Hepatocyte (in vitro differentiated cells): ENCODE measurements around the gene TM7SF3.

Experiments
- EZH2 ChIP-seq: fragments of 200-600 bp; sonication (generic); IDR thresholded peaks from 2 replicates; pipeline ENCODE4 v1.6.1; 2016; ENCODE audit warnings: antibody characterized with exemption, mild to moderate bottlenecking, borderline replicate concordance
- TF ChIP-seq, protein P1 (sequence below): fragments of 200-600 bp; sonication (generic); IDR thresholded peaks from 2 replicates; pipeline ENCODE4 v1.5.1; 2016; ENCODE audit warnings: antibody characterized with exemption, mild to moderate bottlenecking; ENCODE audit not compliant: poor library complexity

DNA sequence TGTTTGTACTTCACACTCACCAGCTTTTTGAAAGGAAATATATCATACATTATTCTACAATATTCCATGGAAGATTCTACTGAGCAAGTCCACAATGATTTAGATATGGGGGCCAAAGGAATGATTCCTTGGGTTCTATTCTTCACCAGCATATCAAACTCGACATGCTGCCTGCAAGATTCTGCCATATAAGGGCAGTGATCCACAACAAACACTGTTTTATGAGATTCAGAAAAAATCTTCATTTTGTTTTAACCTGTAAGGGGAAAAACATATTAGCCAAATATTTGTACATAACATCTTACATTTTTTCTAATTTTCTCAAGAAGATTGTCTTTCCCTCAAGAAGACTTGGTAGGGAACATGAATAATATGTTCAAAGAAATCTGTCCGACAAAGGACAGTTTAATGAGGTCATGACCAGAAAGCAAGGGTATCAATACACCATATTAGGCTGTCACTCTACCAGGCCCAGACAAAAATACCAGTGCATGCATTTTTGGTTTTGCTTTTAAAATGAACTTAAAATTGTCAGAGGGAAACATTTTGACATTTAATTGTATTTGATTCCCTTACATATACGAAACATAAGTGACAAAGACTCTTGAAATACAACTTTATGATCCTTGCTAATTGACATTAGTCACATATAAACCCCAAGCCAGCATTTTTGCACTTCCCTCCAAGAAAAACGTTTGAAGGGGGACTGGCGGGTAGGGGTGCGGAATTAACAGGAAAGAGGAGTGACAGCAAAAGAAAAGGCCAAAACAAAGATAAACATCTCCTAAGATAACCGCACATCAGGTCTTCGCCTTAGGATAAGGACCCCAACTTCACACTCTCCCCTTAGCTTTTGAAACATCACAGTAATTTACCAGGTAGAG lies 77.4 kb downstream of the TM7SF3 start:
- TF ChIP-seq, protein P1, sequence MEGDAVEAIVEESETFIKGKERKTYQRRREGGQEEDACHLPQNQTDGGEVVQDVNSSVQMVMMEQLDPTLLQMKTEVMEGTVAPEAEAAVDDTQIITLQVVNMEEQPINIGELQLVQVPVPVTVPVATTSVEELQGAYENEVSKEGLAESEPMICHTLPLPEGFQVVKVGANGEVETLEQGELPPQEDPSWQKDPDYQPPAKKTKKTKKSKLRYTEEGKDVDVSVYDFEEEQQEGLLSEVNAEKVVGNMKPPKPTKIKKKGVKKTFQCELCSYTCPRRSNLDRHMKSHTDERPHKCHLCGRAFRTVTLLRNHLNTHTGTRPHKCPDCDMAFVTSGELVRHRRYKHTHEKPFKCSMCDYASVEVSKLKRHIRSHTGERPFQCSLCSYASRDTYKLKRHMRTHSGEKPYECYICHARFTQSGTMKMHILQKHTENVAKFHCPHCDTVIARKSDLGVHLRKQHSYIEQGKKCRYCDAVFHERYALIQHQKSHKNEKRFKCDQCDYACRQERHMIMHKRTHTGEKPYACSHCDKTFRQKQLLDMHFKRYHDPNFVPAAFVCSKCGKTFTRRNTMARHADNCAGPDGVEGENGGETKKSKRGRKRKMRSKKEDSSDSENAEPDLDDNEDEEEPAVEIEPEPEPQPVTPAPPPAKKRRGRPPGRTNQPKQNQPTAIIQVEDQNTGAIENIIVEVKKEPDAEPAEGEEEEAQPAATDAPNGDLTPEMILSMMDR: no peak
- TF ChIP-seq EZH2: no peak
